GM18526 (cell line): ENCODE data around the gene PAK5.

Experiments used
- POLR2A ChIP-seq: IDR thresholded peaks from 3 replicates; pipeline ENCODE4 v1.6.1; 2011; ENCODE audit not compliant: insufficient read length; ENCODE audit errors: extremely low read depth

PAK5 gene

GRCh38 chr20:9516234-9516871 lies 322.5 kb downstream of the PAK5 start:
- TF ChIP-seq POLR2A: no peak

DNA sequence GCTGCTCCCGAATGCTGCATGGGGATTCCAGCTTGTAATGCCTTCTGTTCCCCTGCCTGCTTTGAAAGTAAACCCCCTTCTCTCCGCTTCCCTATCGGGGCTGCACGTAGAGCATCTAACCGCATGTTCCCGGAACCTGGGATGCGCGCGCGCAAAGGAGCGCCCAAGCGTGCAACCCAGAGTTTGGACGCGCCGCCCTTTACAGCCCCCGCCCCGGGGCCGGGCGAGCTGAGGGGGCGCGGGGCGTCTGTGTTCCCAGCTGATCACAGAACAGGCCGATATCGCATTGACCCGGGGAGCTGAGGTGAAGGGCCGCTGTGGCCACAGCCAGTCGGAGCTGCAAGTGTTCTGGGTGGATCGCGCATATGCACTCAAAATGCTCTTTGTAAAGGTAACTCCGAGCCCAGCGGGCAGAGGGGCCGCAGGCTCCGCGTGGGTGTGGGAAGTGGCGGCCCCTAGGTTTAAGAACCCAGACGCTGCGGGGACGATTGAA lies 323.1 kb downstream of the PAK5 start:
- no peak for TF ChIP-seq POLR2A

- no peak for TF ChIP-seq POLR2A
Observed at GRCh38 chr20:9515214-9515585, 323.7 kb downstream of the PAK5 start.

- TF ChIP-seq POLR2A: no peak
Observed at GRCh38 chr20:9514461-9515213, 324.2 kb downstream of the PAK5 start, which contains the start of gene LAMP5. Gene LAMP5, plus strand, starts transcription at chr20:9514590. Its CDS starts 263 bp downstream, at chr20:9514853.

DNA sequence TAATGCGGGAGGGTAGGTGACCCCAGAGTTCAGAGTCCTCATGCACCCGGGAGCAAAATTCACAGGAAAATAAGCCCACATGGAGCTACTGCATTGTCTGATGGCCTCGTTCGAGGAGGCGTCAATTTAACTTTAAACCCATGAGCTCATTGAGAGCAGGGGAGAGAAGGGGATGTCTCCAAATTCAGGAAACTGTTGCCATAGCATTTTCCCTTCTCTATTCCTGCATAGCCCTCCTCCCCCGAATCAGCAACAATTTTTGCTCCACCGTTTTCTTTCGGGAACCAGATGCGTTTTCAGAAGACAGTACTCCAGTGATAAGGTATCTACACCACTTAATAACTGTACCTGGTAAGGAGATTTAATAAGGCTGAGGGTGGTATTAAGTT lies 324.8 kb downstream of the PAK5 start:
- no peak for TF ChIP-seq POLR2A

DNA sequence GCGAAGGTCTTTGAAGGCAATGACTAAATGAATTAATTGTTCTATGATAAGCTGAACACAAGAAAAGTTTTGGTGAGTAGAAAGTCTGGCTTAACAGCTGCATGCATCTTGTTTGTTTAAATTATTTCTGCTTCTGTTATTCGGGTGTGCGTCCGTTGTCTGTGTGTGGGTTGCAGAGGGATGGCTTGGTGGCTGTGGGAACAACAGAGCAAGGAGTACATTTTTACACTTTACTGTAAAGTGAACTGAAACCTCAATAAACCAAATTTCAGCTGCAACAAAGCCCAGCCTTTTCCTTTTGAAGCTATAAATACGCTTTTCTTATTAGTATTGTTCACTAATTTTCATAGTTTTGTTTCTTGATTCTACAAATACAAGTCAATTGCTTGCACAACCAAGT lies 328.0 kb downstream of the PAK5 start:
- TF ChIP-seq POLR2A: no peak

DNA sequence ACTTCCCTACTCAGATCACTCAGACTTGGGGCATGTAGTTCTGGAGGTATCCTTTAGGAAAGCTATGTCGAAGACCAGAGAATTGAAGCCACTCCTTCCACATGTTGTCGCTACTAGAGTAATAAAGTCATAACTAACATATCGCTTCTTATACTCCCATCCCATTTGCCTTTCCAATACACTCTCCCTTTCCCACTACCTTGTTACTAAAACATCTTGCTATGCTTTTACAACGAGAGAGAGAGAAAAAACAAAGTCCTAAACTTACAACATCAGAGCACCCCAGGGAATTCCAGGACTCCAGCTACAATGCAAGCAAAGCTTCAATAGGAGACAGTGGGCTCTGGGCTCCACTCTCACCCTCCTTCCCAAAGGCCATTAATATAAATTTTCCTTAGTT lies 329.6 kb downstream of the PAK5 start:
- TF ChIP-seq POLR2A: no peak

DNA sequence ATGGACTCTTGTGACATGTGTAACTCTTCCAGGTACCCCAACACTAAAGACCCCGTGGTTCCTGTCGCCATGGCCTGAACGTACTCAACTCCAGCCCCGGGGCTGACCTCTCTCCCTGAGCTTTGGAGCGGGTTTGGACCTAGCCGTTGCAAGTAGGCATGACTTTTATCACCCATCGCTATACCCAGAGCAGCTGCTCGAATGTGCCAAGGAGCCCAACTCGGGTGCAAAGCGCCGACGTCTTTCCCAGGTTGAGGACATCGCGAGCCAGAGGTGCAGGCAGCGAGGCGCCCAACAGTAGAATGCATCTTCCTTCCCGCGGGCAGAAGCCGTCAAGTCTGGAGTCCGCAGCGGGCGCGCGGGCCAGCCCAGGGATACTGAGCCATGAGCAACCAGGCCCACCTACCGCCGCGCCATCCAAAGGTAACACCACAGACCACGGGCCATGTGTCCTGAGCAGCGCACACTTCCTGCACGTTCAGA lies 330.1 kb downstream of the PAK5 start:
- TF ChIP-seq POLR2A: no peak

DNA sequence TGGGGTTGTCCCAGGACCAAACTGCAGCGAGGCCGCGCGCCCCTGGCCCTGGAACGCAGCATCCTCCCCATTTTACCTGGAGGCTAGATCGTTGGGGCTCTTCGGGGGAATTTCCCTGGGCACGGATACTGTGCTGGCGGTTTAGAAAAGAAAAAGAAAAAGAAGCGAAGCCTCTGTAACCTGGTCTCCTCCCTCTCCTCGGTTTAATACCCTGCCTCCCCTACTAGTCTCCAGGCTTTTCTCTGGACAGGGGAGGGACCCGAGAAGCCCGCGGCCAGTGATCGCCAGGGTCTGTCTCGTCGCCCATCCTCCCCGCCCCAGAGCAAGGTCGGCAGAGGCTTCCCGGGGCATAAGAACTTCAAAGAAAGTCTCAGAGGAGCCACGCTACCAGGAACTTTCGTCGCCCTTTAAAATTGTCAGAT lies 330.6 kb downstream of the PAK5 start:
- TF ChIP-seq POLR2A: no peak

DNA sequence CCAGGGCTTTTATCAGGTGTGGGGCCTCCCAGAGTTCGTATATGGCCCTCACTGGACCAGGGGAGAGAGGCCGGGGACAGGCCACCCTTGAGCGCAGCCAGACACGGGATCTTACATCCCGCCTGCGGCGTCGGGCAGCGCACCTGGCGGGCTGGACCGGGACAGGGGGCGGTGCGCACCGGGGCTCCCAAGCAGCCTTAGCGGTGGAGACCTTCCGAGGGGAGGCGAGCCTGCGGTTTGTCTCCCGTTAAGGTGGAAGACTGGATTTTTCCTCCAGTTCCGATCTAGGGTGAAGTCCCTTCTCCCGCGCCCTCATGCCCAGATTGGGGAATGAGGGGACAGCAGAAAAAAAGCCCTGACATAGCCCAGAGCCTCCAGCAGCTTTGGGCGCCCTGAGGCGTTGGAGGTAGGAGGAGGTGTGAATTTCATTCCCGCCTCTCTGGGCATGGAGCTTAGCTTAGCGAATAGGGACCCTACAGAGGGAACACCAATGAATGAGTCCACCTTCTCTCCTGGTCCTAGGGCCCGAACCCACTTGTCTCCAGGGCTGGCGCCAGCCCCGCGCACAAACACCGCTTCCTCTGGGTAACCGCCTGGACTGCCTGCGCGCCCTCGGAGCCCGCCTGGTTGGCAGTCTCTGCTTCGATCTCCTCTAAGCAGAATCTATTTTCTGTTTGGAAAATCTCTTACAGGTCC lies 331.2 kb downstream of the PAK5 start:
- no peak for TF ChIP-seq POLR2A

- TF ChIP-seq POLR2A: no peak
Observed at GRCh38 chr20:9506964-9507369, 331.9 kb downstream of the PAK5 start.

DNA sequence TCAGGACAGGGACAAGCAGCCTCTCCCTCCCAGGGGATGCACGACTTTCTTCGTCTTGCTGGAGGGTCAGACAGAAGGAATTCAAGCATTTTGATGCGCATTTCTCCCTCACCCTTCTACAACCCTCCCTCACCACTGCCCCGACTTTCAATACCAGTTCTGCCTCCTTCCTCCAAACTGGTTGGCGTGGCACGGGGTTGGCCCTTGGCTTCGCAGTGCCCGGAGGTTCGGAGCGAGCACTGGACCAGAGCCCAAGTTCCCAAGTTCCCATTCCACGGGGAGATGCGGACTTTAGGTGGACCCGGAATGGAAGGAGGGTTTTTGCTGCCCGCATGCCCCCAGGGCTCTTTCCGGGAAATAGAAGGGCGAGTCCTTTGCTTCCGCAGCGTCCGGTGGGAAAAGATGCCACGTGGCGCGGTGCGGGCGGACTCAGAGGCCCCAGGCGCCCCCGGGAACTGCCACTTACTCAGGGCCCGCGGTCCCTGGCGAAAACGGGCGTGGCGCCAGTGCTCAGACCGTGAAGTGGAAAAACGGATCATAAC lies 332.5 kb downstream of the PAK5 start:
- no peak for TF ChIP-seq POLR2A

DNA sequence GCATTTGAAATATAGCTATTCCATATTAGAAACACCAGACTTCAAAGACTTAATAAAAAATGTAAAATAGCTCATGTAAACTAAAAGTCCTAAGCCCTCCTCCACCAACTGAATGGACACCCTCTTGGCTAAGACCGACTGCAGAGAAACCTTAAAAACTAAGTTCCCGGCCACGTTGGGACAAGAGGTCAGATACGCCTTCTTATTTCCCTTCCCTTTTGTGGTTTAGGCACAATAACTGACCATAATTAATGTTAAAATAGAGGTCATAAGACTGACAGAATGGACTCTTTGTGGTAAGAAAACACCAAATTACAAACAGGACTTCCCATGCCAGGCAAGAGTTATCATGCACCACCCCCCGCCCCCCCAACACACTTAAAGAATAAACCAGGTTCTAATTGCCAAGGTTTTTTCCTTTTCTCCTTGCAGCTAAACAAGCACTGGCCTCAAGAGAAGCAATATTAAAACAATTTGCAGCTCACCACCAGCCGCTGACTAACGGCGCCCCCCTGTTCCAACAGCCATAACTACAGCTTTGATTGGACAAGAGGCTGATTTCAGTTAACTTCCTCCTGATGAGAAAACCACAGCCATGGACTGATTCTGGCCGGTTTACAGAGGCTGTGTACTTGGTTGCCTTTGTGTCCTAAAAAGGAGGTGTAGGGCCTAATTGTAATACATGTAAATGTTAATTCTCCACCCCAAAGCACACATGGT lies 335.2 kb downstream of the PAK5 start:
- TF ChIP-seq POLR2A: no peak

DNA sequence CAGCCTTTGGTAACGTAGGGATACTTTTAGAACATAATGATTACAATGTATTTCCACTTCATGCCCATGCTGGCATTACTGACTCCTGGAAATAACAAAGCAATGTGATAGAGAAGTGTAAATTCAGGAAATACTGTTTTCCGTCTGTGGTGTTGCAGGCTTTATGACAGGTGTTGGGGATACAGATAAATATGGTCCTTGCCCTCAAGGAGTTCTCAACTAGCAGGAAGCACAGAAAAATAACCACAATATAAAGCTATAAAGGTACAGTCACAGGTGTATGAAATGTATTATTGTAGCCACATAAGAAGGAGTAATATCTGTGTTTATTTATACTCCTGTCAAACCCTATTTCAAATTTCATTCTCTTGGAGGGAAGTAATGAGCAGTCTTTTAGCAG lies 337.4 kb downstream of the PAK5 start:
- no peak for TF ChIP-seq POLR2A

DNA sequence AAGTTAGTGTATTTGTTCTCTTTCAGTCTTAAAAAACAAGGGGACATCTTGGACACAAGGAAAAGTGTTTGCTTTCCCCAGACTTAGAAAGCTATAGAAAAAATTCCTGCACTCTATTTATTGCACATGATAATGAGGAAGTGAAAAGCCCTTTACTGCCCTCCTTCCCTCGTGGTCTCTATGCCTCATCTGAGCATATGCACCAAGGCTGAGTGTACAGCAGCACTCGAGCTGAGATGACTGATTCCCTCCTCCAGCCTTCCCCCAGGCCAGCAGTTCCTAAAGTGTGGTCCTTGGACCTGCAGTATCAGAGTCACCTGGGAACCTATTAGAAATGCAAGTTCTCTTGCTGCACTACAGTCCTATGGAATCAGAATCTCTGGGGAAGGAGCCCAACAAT lies 338.8 kb downstream of the PAK5 start:
- TF ChIP-seq POLR2A: no peak
